Calu3 (cell line): ENCODE measurements around the gene SV2C. TPM values are rescaled to one million over a fixed set of nuclear protein-coding genes. Genes with fewer than 3 reads are reported as not detected.
"Not testable (repeated sequence)": the region's sequence is repeated elsewhere in the genome, so short reads cannot be mapped to it uniquely, and the experiment has no call there.

Source experiments
- BruUV-seq: library from RNA; stranded (reverse); fragments of 400-500 nt; replicated peaks from 2 replicates; lab custom pipeline; 2021; lab: Mats Ljungman, UMichigan
- CTCF ChIA-PET: fragments of 300-600 bp; sonication (Branson Sonifier 250); formaldehyde crosslinking; loops from one replicate; lab custom pipeline; 2022; ENCODE audit warnings: antibody characterized with exemption; lab: Charles Lee
- DNase-seq: peaks from one replicate; pipeline ENCODE4 v3.0.0; 2022
- H3K27ac Mint-ChIP-seq: one replicate; pipeline ENCODE4 v1.8.0; 2022; ENCODE audit warnings: mixed read lengths; ENCODE audit not compliant: unreplicated experiment
- H3K27me3 Mint-ChIP-seq: one replicate; pipeline ENCODE4 v1.8.0; 2022; ENCODE audit warnings: mixed read lengths; ENCODE audit not compliant: unreplicated experiment
- H3K36me3 Mint-ChIP-seq: one replicate; pipeline ENCODE4 v1.8.0; 2022; ENCODE audit warnings: mild to moderate bottlenecking, moderate library complexity, mixed read lengths; ENCODE audit not compliant: insufficient read depth, unreplicated experiment
- H3K4me1 Mint-ChIP-seq: one replicate; pipeline ENCODE4 v1.8.0; 2022; ENCODE audit warnings: mild to moderate bottlenecking, low read depth, mixed read lengths; ENCODE audit not compliant: unreplicated experiment
- H3K4me3 Mint-ChIP-seq: one replicate; pipeline ENCODE4 v1.8.0; 2022; ENCODE audit warnings: mild to moderate bottlenecking, low read depth, moderate library complexity, mixed read lengths; ENCODE audit not compliant: unreplicated experiment
- H3K9me3 Mint-ChIP-seq: one replicate; pipeline ENCODE4 v1.8.0; 2022; ENCODE audit warnings: low read depth, mixed read lengths; ENCODE audit not compliant: unreplicated experiment
- CTCF ChIP-seq: fragments of 200-600 bp; IDR thresholded peaks from one replicate; pipeline ENCODE4 v1.8.0; 2022; ENCODE audit warnings: antibody characterized with exemption; ENCODE audit not compliant: unreplicated experiment
- intact Hi-C: fragments of 100-400 bp; cut with micrococcal nuclease; formaldehyde crosslinking; loops from one replicate; pipeline ENCODE4 v1.10.0; 2022; ENCODE audit not compliant: unreplicated experiment
- total RNA-seq: library from RNA; stranded (reverse); gene quantifications from 2 replicates; pipeline ENCODE4 v1.2.3, GENCODE V29; 2022

SV2C gene
- total RNA-seq, 1 experiment from 2014 or later, result 0.90 TPM

GRCh38 chr5:76294573-76294972, 211.4 kb downstream of the SV2C start:
- no peak for DNase-seq
- Mint-ChIP-seq H3K9me3 (no peaks in the 10 kb centered on the region), H3K36me3 (peaks cover 14% of the 10 kb centered on the region), H3K27me3 (no peaks in the 10 kb centered on the region), H3K4me3 (no peak overlapping the region), H3K4me1 (peaks cover 53% of the 10 kb centered on the region), H3K27ac (no peak overlapping the region)
- no peak for TF ChIP-seq CTCF
- BruUV-seq, result no TSS peak
- intact Hi-C loops, result no loop called here
- CTCF ChIA-PET, result interaction anchor here (0.7 kb wide), 1 partner anchor 336 kb away, joined by 4 read pairs; no protein-coding TSS in a partner anchor

- DNase-seq, result no peak
- no peak for TF ChIP-seq CTCF
- H3K27ac Mint-ChIP-seq, result no peak overlapping the region
- H3K9me3 Mint-ChIP-seq, result no peaks in the 10 kb centered on the region
- no peaks in the 10 kb centered on the region for H3K27me3 Mint-ChIP-seq
- no TSS peak for BruUV-seq
- CTCF ChIA-PET, result no interaction called here
- H3K4me3 Mint-ChIP-seq, result no peak overlapping the region
- peaks cover 18% of the 10 kb centered on the region for H3K4me1 Mint-ChIP-seq
- H3K36me3 Mint-ChIP-seq, result no peaks in the 10 kb centered on the region
- intact Hi-C loops, result no loop called here
Observed at GRCh38 chr5:76298852-76299251, 215.7 kb downstream of the SV2C start.

- H3K9me3 Mint-ChIP-seq, result no peaks in the 10 kb centered on the region
- no peak overlapping the region for H3K4me3 Mint-ChIP-seq
- no peak overlapping the region for H3K27ac Mint-ChIP-seq
- no peak for DNase-seq
- H3K27me3 Mint-ChIP-seq, result no peaks in the 10 kb centered on the region
- no peak for TF ChIP-seq CTCF
- no peaks in the 10 kb centered on the region for H3K36me3 Mint-ChIP-seq
- BruUV-seq, result no TSS peak
- CTCF ChIA-PET, result no interaction called here
- intact Hi-C loops, result no loop called here
- peaks cover 24% of the 10 kb centered on the region for H3K4me1 Mint-ChIP-seq
Observed at GRCh38 chr5:76299592-76299991, 216.4 kb downstream of the SV2C start.

- H3K27ac Mint-ChIP-seq, H3K27me3 Mint-ChIP-seq, H3K9me3 Mint-ChIP-seq, CTCF ChIA-PET, DNase-seq, H3K4me3 Mint-ChIP-seq, BruUV-seq, intact Hi-C loops, H3K36me3 Mint-ChIP-seq: not testable (repeated sequence)
- peaks cover 37% of the 10 kb centered on the region for H3K4me1 Mint-ChIP-seq
Observed at GRCh38 chr5:76301932-76302331, 218.7 kb downstream of the SV2C start.

- H3K4me3 Mint-ChIP-seq, DNase-seq, intact Hi-C loops, CTCF ChIA-PET, H3K27ac Mint-ChIP-seq, BruUV-seq, H3K9me3 Mint-ChIP-seq, H3K36me3 Mint-ChIP-seq, H3K27me3 Mint-ChIP-seq: not testable (repeated sequence)
- H3K4me1 Mint-ChIP-seq, result peaks cover 37% of the 10 kb centered on the region
Observed at GRCh38 chr5:76302661-76303060, 219.5 kb downstream of the SV2C start.
